PFSK-1 (cell line): Measurements from ENCODE around the gene NPFF.

Source experiments
- FOXP2 ChIP-seq: optimal IDR thresholded peaks from 2 replicates; pipeline ENCODE3; 2011; ENCODE audit warnings: borderline replicate concordance, control low read depth, inconsistent platforms; ENCODE audit not compliant: insufficient read depth; ENCODE audit errors: extremely low read length, extremely low read depth
- POLR2AphosphoS5 ChIP-seq: IDR thresholded peaks from 2 replicates; pipeline ENCODE4 v1.6.1; 2012; ENCODE audit warnings: low read depth, mild to moderate bottlenecking, control low read depth, low read length, moderate library complexity
- REST ChIP-seq, 2 experiments: IDR thresholded peaks; 2 replicates each; pipeline versions ENCODE4 v1.6.1 to v1.8.0; 2011 to 2012; ENCODE audit warnings: low read depth in 2 of 2, low read length in 2 of 2, control low read depth in 1 of 2, inconsistent platforms in 1 of 2, mild to moderate bottlenecking in 1 of 2, moderate library complexity in 1 of 2; ENCODE audit not compliant: insufficient read depth in 1 of 2
- SIN3A ChIP-seq: IDR thresholded peaks from 2 replicates; pipeline ENCODE4 v1.6.1; 2012; ENCODE audit warnings: mild to moderate bottlenecking, low read length, moderate library complexity, borderline replicate concordance; ENCODE audit not compliant: insufficient read depth
- TAF1 ChIP-seq: IDR thresholded peaks from 2 replicates; pipeline ENCODE4 v1.6.1; 2012; ENCODE audit warnings: low read length, control low read depth, borderline replicate concordance; ENCODE audit not compliant: insufficient read depth

Gene NPFF

GRCh38 chr12:53459097-53459496 lies 48.2 kb downstream of the NPFF start:
- no peak for TF ChIP-seq FOXP2
- no peak for TF ChIP-seq REST (IDR thresholded peaks at IDR 0.05; ENCODE audit: insufficient read depth in 1 of 2, low read depth in 2 of 2, low read length in 2 of 2)
- no peak for TF ChIP-seq SIN3A
- no peak for TF ChIP-seq TAF1
- TF ChIP-seq POLR2AphosphoS5, result no peak
